GM12801 (cell line): Measurements from ENCODE around the gene IGFBP6.

ENCODE experiments used
- TF ChIP-seq, protein P1 (sequence below): IDR thresholded peaks from one replicate; pipeline ENCODE4 v1.5.1; 2011; ENCODE audit warnings: control low read depth; ENCODE audit not compliant: insufficient read length; ENCODE audit errors: extremely low read depth

IGFBP6 gene

DNA sequence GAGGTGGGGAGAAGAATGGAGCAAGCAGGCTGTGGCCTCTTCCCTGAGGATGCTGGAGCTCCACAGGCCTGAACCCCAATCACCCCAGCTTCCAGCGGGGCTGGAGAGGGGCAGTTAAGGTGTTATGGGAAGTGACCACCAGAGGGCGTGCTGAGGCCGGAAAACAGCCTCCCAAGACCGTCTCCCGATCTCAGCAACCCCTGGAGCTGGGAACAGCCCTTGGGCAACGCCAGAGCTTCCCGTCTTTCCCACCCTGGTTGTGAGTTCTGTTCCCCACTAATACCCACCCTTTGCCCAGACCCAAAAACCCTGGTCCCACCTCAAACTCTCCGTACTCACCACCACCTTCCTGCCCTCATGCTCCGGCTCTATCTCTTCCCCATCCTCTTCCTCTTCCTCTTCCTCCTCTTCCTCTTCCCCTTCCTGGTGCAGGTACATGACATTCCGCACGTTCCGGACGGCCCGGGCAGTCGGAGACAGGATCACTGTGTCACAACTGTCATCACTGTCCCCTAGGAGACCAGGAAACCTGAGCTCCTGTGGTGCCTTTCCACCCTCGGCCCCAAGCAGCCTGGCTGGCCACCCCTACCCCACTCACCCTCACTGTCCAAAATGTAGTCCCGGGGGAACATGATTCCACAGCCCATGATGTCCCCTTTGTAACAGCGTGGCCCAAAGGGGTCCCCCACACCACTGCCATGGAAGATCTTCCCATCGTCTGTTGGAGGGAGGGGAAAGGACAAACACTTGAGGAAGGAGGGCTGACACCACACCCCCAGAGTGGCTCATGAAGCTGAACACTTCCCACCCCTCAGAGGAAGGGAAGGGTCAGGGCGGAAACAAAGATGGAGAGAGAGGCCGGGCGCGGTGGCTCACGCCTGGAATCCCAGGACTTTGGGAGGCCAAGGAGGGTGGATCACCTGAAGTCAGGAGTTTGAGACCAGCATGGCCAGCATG is 31.2 kb upstream of the IGFBP6 start:
- TF ChIP-seq, protein P1, sequence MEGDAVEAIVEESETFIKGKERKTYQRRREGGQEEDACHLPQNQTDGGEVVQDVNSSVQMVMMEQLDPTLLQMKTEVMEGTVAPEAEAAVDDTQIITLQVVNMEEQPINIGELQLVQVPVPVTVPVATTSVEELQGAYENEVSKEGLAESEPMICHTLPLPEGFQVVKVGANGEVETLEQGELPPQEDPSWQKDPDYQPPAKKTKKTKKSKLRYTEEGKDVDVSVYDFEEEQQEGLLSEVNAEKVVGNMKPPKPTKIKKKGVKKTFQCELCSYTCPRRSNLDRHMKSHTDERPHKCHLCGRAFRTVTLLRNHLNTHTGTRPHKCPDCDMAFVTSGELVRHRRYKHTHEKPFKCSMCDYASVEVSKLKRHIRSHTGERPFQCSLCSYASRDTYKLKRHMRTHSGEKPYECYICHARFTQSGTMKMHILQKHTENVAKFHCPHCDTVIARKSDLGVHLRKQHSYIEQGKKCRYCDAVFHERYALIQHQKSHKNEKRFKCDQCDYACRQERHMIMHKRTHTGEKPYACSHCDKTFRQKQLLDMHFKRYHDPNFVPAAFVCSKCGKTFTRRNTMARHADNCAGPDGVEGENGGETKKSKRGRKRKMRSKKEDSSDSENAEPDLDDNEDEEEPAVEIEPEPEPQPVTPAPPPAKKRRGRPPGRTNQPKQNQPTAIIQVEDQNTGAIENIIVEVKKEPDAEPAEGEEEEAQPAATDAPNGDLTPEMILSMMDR: no peak

DNA sequence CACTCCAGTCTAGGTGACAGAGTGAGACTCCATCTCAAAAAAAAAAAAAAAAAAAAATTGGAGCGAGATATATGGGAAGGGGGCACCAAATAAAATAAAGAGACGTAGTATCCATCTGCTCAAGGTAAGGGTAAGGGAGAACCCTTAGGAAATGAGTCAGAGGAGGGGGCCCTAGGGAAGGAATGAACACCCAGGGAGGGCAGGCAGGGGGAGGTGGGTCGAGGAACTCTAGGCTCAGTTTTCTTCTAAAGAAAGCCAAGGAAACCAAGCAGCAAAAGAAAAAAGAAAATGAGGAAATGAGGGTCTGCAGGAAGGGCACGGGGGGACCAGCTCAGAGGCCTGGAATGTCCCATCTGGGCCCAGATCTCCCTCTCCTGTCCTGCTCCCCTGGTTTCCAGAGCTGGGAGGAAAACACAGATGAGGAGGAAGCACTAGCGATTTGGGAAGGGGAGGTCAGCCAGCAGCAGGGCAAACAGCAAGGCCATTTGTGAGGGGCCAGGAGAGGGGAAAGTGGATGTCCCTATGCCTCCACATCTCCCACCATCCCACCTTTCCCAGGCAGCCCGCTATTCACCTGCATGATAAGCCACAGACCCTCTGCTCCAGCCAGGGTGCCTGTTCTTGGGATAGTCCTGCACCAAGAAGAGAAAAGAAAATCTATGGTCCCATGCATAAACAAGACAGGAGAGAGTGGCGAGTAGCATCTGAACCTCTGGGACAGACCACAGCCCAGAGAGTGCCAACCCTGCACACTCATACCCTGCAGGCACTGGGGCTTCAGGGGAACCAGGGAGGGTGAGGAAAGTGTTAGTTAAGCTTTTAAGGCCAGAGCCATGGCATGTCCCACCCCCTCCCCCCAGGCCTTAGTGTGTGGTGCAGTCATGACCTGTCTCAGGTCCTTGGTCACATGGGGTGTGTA is 30.1 kb upstream of the IGFBP6 start:
- TF ChIP-seq, protein P1: no peak

DNA sequence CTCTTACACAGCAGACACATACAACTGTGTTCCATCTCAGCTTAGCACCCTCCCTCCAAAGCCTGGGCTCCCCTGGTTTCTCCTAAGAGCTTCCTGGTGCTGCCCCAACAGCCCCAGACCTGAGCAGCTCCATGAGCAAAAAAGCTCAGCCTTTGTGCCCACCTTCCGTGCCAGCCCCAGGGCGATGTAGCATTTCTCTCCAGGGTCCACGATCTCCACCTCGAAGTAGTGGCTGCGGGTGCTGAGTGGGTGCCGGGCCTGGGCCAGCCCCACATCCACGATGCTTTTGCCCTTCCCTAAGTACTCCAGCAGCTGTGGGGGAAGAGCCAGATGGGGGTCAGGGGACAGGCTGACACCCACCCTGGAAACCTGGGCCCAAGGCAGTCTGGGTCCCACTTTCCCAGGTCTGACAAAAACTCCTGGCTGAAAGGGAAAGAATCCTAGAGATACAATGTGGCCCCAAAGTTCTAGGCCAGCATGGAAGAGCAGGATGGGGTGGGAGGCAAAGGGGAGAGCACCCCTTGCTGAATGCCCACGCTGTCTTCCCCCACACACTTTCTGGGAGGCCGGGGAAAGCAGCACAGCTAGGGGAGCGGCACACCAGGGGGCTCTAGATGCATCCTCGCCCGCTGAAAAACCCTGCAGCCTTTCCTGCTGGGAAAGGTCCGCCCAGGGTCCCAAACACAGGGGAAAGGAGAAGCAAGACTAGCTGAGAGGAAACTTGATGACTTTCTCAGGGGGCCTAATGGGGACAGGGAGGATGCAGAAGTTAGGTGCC is 29.3 kb upstream of the IGFBP6 start:
- TF ChIP-seq, protein P1: no peak

DNA sequence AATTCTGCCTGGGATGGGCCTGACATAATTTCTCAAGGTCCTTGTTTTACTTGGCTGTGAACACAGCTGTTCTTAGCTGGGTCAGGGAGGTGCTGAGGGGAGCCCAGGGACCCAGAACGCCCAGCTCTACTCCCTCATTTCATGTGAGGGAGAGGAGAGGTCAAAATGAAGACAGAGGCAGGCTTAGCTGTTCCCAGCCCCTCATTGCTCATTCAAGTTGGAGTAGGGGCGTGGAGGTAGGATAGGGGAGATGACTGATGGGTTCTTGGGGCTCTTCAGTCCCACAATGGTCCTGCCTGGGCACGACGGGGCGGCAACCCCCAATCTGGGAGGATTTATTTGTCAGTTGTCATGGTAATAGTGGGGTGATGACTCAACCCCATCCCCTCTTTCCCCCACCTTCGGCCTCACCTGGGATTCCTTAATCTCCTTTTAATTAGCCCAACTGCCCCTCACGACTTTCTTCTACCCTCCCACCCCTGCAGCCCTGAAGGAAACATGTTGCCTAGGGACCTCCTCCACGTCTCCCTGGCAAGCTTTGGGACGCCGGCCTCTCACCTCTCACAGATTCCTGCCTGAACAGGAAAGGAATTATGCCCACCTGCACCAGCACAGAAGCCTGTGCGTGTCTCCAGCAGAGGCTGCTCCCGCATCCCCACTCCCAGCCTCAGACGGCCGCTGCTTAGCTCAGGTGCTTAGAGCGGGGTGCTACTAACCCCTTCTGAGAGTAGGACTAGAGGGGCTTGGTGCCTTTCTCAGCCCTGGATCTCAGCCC is 28.5 kb upstream of the IGFBP6 start:
- TF ChIP-seq, protein P1: no peak

DNA sequence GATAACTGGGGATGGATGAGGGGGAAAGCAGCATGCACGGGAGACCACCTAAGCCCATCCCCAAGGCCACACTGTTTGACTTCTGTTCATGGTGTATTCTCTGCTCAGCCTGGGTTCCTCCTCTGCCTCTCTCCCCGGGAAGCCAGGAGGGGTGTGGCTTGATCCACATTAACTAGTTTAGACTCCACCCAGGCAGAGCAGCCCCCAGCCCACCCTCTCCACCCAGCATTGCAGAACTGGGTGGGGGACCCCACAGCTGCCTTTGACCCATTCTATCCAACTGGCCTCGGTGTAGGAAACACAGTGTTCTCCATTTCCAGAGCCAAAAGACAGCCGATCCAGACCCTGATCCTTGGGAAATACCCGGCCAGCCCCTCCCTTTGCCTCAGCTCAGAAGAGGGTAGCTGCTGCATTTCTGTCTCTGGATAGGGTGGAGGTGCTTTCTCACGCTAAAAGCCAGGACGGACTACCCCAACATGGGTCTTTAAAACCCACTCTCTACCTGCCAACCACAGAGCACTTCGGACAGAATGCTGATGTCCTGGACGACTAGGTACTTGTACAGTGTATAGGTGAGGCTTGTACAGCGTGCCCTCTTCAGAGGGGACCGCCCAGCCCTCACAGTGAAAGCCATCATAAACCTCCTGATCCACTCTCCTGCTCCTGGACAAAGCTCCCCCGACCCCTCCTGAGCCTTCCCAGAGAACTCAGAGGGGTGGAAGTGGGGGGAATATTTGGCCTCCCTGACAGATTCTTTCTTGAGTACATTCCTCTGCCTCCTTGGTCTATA is 27.7 kb upstream of the IGFBP6 start:
- TF ChIP-seq, protein P1: no peak

DNA sequence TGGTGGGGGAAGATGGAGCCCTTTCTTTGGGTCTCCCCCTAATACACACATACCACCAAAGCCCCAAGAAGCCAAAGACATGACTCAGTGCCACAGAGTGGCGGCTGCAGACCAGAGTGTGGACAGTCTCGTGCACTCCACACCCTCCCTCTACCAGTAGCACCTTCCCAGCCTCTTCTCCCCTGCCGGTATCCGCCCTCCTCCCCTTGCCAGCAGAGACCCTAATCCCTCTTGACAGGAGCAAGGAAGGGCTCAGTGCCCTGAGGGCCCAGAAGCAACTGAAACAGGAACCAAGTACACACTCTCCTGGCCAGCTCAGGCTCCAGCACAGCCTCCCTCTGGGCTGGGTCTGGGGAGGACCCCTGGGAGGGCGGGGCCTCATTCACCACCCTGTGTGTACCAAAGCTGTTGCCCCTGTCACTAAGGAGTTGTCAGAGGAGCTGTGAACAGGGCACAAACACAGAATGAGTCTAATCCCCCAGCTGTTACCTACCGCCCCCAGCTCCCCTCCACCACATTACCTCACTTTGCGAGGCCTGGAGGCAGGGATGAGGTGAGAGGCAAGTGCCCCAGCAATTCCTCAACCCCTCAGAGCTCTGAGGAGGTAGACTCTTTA is 26.5 kb upstream of the IGFBP6 start:
- TF ChIP-seq, protein P1: no peak
